Glomerular visceral epithelial cell (primary cell): ENCODE results near the gene DESI1.
"Not testable (repeated sequence)": the region's sequence is repeated elsewhere in the genome, so short reads cannot be mapped to it uniquely, and the experiment has no call there.

Experiments used
- DNase-seq: peaks from one replicate; pipeline ENCODE4 v3.0.0-alpha.2; 2016; ENCODE audit errors: extremely low spot score

DESI1 gene

GRCh38 chr22:41620589-41621098, at the start of gene DESI1:
Gene DESI1 (minus strand): TSS chr22:41621043. CDS start chr22:41620839, 204 bp downstream.
- peak; percentile 35 for DNase-seq

DNA sequence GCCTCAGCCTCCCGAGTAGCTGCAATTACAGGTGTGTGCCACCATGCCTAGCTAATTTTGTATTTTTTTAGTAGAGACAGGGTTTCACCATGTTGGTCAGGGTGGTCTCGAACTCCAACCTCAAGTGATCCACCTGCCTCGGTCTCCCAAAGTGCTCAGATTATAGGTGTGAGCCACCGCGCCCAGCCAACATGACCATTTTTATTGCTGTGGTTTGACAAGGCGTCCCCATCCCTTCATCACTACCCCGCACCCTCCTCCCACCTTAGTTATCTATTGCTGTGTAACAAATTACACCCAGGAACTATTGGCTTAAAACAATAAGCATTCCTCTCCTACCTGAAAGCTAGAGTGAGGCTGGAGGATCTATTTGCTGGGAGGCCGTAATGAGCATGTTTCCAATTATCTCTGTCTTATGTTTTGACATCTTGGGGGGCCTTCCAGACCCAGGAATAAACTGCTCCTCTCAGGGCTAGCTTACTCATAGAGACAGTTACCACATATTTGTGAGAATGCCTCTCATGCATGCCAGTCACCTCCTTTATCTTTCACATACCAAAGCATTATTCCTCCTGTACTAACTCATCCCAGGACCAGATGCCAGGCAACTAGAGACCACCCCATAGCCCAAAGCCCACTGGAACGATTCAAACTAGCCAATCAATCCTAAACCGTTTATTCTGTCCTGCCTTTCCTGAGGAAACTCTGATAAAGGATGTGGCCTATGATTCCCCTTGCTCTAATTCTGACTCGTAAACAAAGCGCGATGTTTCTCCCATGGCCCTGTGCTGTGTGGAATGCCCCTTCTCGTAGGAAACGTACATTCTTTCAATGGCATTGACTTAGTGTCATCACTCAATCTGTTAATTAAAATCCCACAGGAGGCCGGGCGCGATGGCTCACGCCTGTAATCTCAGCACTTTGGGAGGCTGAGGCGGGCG, 48.4 kb upstream of the DESI1 start:
- peak; percentile 56 for DNase-seq

DNA sequence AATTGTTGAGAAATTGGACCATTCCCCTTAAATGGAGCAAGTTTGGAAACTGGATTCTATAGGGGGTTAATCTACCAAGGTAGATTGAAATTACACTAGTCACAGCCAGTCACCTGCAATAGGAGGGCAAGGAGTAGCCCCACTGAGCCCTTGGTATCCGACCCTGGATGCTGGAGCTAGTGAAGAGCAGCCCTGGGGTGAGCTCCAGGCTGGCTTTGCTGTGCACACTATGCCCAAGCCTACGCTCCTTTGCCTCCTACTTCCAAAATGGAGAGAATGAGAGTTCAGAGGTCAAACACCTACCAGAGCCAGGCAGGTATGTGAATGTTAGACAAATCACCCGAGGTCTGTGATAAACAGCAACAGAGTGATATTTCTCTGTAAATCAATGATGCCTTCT, 44.1 kb upstream of the DESI1 start:
- no peak for DNase-seq

- DNase-seq: no peak
Measured at GRCh38 chr22:41664490-41664889, 43.6 kb upstream of the DESI1 start.

- not testable (repeated sequence) for DNase-seq
Measured at GRCh38 chr22:41663594-41663993, 42.8 kb upstream of the DESI1 start.

DNA sequence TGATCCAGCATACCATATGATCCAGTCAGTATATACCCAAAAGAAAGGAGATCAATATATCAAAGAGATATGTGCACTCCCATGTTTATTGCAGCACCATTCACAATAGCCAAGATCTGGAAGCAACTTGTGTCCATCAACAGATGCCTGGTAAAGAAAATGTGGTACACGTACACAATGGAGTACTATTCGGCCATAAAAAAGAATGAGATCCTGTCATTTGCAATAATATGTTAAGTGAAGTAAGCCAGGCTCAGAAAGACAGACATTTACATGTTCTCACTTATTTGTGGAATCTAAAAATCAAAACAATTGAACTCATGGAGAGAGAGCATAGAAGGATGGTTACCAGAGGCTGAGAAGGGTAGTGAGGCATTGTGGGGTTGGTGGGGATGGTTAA, 40.9 kb upstream of the DESI1 start:
- DNase-seq: no peak

GRCh38 chr22:41661088-41661487, 40.2 kb upstream of the DESI1 start:
- no peak for DNase-seq

DNA sequence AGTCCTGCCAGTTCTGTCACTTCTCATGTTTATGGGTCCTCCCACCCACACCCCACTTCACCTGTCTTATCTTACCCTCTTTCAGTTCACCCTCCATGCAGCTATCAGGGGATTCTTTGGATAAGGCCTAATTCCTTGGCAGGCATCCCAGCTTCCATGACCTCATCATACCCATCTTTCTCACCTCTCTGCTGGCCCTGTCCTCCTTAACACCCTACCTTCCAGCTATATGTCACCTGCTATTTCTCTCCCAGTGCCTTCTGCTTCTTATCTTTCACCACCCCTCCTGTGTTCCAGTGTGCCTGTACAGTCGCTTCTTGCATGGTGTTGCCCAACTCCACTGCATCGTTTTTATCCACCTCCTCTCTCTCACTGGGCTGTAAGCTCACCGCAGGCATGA, 39.6 kb upstream of the DESI1 start:
- no peak for DNase-seq

DNA sequence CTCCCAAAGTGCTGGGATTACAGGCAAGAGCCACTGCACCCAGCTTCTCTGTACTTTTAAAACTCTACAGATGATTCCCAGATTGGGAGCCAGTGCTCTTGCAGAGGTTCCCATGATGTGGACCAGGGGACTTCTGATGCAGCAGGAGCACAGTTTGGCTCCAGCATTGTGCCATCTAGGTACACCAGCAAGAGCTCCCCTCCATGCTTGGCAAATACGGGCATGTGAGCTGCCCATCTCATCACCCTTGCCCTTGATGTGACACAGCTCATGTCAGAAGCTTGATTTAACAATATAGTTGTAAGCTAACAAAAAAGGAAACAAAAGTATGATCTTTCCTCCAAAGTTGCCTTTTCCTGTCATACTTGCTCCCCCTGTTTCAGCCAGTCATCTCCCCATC, 39.1 kb upstream of the DESI1 start:
- no peak for DNase-seq

DNA sequence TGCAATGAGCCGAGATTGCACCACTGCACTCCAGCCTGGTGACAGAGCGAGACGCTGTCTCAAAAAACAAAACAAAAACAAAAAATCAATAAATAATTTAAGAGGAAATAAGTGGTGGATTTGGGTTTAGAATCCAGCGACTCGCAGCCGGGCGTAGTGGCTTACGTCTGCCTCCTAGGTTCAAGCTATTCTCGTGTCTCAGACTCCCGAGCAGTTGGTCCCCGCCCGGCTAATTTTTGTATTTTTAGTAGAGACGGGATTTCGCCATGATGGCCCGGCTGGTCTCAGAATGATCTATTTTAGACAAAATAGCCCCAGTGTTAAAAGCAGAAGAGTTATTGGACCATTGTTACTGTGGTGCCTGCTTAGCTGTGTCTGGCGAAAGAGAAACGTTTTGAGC, 38.0 kb upstream of the DESI1 start:
- DNase-seq: no peak

- no peak for DNase-seq
Measured at GRCh38 chr22:41657709-41658108, 36.9 kb upstream of the DESI1 start.

DNA sequence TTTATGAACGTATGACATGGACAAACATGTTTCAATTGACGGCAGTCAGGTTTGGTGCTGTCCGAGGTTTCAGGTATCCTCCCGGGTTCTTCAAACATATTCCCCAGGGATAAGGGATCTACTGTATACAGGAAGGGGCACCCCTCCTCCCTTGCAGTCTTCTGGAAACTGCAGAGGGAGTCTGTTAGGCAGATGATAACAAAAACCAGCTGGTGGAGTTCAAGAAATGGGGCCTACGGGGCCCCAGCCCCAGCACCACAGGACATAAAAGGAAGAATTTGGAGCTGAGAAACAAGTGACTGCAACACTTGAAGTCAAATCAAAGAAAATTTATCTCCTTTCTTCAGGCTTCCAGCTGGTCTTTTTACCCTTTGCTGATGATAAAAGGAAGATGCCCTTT, 35.7 kb upstream of the DESI1 start:
- DNase-seq: no peak

- DNase-seq: no peak
Measured at GRCh38 chr22:41654322-41654721, 33.5 kb upstream of the DESI1 start.

- no peak for DNase-seq
Measured at GRCh38 chr22:41650821-41651220, 30.0 kb upstream of the DESI1 start.

- no peak for DNase-seq
Measured at GRCh38 chr22:41650229-41650628, 29.4 kb upstream of the DESI1 start.

- DNase-seq: no peak
Measured at GRCh38 chr22:41648432-41648831, 27.6 kb upstream of the DESI1 start.

GRCh38 chr22:41647771-41648170, 26.9 kb upstream of the DESI1 start:
- DNase-seq: no peak

DNA sequence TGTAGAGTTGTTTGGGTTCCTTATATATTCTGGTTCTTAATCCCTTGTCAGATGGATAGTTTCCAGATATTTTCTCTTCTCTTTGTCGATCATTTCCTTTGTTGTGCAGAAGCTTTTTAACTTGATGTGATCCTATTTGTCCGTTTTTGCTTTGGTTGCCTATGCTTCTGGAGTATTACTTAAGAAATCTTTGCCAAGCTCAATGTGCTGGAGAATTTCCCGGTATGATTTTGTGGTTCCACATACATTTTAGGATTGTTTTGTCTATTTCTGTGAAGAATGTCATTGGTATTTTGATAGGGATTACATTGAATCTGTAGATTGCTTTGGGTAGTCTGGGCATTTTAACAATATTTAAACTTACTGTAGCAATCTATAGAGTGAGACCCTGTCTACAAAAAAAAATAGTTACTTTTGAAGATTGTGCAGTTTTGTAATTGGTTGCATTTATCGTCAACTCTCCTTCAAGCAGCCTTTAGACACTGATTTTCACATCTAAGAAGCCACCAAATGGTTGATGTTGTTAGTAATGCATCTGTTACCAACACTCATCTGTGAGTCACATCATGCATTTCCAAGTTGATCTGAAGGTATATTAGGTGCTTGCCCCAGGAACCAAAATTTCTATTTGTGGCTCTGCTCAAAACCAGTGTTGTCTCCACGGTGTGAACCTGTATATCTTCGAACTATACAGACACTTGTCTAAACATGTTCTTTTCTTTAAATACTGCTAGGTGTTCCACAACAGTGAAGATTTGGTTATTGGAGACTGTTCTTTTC, 21.7 kb upstream of the DESI1 start:
- no peak for DNase-seq

GRCh38 chr22:41641854-41642253, 21.0 kb upstream of the DESI1 start:
- DNase-seq: no peak

DNA sequence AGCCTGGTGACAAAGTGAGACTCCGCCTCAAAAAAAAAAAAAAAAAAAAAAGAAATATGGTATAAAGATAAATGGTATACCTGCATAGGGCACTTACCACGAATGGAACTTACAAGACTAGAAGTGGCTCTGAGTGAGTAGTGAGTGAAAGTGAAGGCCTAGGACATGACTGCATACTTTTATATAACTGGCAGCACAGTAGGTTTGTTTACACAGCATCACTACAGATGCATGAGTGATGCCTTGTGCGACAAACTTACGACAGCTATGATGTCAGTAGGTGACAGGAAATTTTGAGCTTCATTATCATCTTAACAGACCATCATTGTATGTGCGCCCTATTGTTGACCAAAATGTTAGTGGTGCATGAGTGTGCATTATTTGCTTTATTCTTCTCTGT, 17.9 kb upstream of the DESI1 start:
- no peak for DNase-seq

GRCh38 chr22:41638124-41638523, 17.3 kb upstream of the DESI1 start:
- no peak for DNase-seq

GRCh38 chr22:41637623-41638022, 16.8 kb upstream of the DESI1 start:
- not testable (repeated sequence) for DNase-seq

- DNase-seq: peak; percentile 12
Measured at GRCh38 chr22:41636467-41636866, 15.6 kb upstream of the DESI1 start.
